HG02571 (cell line): ENCODE data around the gene OR13F1.
"Not testable (repeated sequence)": the region's sequence is repeated elsewhere in the genome, so short reads cannot be mapped to it uniquely, and the experiment has no call there.

ENCODE experiments used
- ATAC-seq: cut with Tn5 transposase; IDR thresholded peaks from one replicate; pipeline ENCODE4 v1.9.1; 2021; ENCODE audit warnings: mild to moderate bottlenecking, moderate library complexity; ENCODE audit not compliant: unreplicated experiment

The OR13F1 gene, protein sequence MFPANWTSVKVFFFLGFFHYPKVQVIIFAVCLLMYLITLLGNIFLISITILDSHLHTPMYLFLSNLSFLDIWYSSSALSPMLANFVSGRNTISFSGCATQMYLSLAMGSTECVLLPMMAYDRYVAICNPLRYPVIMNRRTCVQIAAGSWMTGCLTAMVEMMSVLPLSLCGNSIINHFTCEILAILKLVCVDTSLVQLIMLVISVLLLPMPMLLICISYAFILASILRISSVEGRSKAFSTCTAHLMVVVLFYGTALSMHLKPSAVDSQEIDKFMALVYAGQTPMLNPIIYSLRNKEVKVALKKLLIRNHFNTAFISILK

DNA sequence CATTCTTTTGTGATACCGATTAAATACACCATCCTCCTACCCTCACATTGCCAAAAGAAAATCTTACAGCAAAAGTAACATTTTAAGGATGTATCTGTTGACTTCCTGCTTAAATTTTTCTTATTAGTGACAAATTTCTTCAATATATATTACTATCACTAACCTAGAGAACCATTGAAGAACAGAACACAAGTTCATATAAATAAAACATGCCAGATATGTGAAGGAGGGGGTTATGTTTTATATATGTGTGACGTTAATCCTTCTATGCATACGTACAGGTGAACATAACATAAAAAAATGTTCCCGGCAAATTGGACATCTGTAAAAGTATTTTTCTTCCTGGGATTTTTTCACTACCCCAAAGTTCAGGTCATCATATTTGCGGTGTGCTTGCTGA, at the start of gene OR13F1:
TSS of gene OR13F1 (plus strand) at position 301 of the 400 bp plus-strand sequence. CDS start at position 301, 0 bp downstream.
- no peak for ATAC-seq

DNA sequence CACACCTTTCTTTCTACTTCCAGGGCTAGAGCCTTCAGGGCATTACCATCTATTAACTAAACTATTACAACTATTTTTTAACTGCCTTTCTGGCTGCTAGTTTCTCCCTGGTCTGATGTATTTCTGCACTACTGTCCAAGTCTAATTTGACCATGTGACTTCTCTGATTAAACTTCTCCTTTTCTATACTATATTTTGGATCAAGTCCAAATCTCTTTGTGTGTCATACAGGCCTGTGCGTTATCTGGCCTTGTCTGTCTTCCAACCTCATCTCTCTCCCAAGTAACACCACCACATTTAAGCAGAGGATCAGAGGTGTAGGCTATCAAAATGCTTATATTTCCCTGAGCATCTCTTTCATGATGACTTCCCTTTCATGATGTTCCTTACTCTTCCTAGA, 47.2 kb upstream of the OR13F1 start:
- ATAC-seq, result no peak

DNA sequence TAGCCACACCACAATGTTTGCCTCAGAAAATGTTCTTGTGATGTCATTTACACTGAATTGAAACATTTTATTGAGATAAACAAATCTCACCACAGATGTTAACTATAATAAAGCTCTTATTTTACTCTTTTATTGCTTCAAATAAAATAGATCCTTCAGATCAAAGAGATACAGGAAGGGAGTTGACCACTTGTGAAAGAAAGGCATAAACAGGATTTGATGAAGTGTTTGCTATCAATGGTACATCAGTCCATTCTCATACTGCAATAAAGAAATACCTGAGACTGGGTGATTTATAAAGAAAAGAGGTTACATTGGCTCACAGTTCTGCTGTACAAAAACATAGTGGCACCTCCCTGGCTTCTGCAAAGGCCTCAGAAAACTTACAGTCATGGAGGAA, 40.2 kb upstream of the OR13F1 start:
- no peak for ATAC-seq

DNA sequence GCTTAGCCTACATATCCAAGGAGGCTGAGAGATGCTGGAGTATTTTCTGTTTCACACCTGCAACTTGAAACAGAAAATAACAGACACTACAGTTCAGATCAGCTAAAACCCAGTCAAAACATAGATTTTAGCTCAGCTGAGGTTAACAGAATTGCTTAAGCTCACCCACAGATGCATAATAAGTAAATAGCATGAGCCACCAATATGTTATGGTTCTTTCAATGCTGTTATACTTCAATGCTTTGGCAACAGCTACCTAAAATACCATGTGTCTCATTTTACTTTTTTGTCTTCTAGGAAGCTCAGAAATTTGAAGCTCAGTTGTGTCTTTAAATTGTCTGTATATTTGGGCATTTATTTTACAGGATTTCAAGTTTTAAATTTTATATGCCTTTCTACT, 35.8 kb upstream of the OR13F1 start:
- no peak for ATAC-seq

DNA sequence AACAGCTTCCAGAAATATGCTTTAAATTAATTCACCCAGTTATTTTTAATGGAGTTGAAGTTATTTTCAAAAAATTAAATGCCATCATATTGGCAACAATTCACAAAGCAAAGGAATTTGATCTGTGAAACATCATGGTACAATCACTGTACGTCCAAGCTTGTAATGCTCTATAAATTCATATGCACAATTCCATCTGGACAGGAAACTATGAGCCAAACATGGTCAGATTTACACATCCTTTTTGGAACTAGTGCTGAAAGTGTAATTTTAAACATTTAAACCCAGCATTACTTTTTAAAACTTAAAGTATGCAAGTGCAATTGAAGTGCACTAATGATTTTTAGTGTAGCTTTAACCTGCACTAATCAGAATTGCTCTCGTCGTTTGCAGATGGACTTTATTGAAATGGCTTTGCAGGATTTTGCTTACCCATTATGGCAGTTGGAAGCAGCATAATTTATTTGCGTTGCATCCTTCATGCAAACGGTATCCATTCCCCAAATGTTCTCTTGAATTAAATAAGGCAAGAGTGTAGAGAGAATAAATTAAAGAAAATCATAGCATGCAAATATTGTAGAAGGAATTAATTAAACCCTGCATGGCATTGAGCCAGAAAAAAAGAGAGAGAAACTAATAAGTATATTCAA, 21.0 kb upstream of the OR13F1 start:
- ATAC-seq, result no peak

DNA sequence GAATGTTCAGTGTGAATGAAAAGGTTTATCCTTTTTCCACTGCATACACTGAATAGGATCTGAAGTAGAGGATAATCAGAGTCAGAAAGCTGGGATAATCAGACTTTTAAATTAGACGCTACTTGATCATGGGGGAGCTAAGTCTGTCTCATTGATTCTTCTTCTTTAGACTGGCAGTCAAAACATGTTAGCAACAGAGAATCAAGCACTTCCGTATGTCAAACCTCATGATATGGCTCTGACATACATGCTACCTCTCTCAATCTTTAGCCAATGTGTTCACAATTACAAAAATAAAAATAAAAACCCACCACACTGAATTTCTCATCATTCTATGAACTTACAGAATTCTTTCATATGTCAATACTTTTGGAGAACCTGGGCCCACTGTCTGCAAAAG, 19.0 kb upstream of the OR13F1 start:
- no peak for ATAC-seq

DNA sequence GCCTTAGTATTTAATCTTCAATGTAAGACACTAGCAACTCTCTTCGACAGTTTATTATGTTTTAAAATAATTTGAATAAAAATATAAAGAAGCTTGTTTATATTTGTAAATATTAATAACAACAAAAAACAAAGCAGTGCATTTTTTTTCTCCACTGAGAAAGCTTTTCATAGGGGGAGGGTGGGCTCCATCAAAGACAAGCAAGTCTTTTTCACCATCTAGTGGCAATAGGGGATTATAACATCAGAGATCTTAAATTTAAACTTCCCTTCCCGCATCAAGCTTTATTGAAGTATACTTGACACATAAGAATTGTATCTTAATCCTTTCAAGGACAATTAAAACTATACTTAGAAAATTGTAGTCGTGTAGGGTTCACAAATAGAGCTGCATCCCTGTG, 9.3 kb upstream of the OR13F1 start:
- ATAC-seq, result no peak

DNA sequence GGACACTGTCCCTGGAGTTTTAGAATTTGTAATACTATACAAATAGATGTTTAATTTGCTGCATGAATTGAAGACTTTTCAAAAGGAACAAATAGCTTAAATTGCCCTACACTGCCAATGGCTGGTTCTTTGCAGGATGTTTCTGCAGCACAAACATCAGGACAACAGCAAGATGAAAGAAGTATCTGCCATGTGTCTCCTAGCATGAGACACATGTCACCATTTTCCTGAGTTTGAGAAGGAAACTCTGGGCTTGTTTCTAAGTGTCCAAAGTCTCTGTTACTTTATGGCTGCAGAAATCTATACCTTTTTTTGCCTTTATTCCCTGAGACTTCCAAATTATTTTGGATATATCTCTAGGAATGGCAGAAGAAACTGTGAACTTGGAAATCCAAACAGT, 623 bp upstream of the OR13F1 start:
- ATAC-seq, result no peak

DNA sequence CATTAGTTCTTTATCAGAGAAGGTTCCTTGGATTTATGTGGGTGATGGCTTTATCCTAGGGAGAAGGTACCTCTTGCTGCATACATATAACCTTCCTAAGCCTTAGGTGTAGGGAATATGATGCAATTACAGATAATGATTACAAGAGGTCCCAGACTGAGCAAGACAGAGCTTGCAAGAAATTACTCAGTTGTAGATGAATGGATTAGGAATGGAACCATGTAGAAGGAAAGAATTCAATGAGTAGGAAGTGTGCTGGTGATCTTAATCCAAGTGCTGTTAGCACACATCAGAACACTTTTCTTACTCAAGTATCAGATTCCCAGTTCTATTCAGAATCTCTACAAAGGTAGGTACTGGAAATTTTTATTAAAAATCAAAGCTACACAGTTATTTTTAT, 2.5 kb downstream of the OR13F1 start:
- ATAC-seq, result no peak

DNA sequence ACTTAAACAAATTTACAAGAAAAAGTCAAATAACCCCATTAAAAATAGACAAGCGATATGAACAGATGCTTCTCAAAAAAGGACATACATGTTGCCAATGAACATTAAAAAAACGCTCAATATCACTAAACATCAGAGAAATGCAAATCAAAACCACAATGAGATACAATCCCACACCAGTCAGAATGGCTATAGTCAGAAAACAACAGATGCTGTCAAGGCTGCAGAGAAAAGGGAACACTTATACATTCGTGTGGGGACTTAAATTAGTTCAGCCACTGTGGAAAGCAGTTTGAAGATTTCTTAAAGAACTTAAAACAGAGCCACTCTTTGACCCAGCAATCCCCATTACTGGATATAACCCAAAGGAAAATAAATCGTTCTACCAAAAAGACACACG, 10.8 kb downstream of the OR13F1 start:
- ATAC-seq, result no peak

DNA sequence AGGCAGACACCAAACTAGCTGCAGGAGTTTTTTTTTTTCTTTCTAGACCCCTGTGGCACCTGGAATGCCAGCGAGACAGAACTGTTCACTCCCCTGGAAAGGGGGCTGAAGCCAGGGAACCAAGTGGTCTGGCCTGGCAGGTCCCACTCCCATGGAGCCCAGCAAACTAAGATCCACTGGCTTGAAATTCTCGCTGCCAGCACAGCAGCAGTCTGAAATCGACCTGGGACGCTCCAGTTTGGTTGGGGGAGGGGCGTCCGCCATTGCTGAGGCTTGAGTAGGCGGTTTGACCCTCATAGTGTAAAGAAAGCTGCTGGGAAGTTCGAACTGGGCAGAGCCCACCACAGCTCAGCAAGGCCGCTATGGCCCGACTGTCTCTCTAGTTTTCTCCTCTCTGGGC, 16.2 kb downstream of the OR13F1 start:
- ATAC-seq, result not testable (repeated sequence)

DNA sequence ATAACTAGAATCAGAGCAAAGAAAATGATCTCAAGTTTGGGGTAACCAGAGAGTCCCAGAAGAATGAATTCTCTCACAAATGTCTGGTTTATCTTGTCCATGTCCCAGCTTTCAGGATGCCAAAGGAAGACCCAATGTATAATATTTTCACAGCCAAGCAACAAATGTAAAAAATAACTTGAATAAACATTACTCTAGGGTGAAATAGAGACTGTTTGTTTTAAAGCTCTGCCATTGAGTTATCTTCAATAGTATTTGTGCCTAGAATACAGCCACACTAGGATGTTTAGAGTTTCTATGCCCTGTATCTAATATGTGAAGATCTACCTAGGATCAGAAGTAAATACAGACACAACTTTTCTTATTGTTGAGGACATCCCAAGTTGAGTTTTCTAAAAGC, 23.0 kb downstream of the OR13F1 start, which contains the start of gene OR13C4:
TSS of gene OR13C4 (minus strand) at position 101 of the 400 bp plus-strand sequence. CDS start at position 101, 0 bp downstream.
- no peak for ATAC-seq

DNA sequence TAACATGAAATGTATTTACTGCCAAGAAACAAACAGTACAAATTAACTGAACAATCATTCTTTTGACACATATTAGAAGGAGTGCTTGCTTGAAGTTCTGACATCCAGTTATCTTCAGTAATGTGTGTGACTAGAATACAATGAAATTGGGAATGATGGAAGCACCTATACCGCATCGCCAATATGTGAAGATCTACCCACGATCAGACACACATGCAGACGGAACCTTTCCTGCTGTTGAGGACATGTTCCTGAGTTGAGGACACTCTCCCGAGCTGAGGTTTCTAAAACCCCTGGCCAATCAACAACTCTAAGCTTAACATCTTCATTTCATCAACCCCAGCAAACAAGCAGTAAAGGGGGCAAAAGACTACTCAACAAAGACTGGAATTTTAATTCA, 32.7 kb downstream of the OR13F1 start, which contains the start of gene OR13C3:
TSS of gene OR13C3 (minus strand) at position 101 of the 400 bp plus-strand sequence. CDS start 133 bp downstream, outside the sequence.
- no peak for ATAC-seq

DNA sequence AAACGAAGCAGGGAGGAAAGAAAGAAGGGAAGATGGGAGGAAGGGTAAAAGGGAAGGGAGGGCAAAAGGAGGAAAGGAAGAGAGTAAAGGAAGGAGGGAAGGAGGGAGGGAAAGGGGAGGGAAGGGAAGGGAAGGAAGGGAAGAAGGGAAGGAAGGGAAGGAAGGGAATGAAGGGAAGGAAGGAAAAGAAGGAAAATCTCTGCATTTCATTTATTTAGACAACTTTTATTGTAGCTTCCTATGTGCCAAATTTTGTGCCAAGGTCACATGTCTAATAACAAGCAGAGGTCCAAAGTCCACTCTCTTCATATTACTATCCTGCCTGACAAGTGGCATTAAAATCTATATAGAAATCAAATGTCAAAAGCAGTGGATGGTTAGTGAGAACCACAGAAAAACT, 35.2 kb downstream of the OR13F1 start:
- ATAC-seq, result no peak

DNA sequence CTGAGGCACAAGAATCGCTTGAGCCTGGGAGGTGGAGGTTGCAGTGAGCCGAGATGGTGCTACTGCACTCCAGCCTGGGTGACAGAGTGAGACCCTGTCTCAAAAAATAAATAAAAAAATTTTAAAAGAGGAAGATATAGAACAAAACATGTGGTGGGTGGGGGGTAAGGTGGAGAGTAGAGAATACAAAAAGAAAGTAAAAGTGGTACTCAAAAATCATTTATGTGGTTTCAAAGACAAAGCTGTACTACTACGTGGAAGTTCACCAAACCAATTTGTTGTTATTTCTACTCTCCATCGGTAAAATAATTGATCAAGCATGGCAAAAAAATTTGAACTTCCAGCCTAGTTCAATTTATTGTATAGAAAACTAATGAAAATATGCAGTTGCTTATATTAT, 40.6 kb downstream of the OR13F1 start:
- ATAC-seq, result no peak

DNA sequence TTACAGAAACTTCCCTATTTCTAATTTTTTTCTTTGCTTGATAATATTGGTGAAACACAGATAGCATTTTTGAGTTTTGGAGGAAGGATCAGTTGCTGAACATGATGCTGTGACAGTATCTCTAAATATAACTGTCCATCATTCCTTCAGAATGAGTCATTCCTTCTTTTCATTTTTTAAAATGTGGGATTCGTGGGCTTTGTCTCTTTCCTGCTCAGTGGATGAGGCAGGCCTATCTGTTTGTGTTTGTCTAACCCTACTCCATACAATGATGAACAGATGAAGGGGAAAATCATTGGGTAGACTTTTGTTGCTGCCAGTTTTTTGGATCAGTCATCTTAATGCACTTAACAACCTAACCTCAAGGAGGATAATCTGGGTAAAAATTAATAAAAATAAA, 49.2 kb downstream of the OR13F1 start:
- ATAC-seq, result no peak
